ENCODE measurements around the gene CD200R1L. TPM values are rescaled to one million over a fixed set of nuclear protein-coding genes. Genes with fewer than 3 reads are reported as not detected.

Gene CD200R1L
- total and polyA plus RNA-seq, 9 of the 15 experiments (the other 6 are each of a cell fraction or from before 2014, with no cell fraction given): not detected

DNA sequence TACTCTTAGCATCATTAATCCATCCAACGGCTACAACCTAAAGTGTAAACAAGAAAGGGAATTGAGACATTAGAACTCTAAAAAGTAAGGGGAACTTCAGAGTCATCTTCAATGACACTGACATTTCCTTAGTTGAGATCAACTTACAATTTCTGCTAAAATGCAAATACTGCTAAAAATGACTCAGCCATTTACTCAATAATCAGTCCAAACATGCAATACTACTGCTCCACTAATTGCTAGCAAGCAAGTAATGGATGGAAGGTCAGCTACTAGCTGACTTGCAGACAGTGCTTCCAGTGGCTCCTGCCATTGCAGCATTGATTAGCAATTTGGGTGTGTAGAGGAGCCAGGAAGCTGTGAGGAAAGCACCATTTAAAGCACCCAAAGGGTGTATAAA, 28.4 kb downstream of the CD200R1L start:
- TF ChIP-seq ZNF445 (CRISPR knock-in tag; IDR thresholded peaks at IDR 0.05; ENCODE audit: low read depth): no peak
- TF ChIP-seq, protein P1, sequence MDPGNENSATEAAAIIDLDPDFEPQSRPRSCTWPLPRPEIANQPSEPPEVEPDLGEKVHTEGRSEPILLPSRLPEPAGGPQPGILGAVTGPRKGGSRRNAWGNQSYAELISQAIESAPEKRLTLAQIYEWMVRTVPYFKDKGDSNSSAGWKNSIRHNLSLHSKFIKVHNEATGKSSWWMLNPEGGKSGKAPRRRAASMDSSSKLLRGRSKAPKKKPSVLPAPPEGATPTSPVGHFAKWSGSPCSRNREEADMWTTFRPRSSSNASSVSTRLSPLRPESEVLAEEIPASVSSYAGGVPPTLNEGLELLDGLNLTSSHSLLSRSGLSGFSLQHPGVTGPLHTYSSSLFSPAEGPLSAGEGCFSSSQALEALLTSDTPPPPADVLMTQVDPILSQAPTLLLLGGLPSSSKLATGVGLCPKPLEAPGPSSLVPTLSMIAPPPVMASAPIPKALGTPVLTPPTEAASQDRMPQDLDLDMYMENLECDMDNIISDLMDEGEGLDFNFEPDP (CRISPR knock-in tag; IDR thresholded peaks at IDR 0.05): no peak
- TF ChIP-seq, protein P2, sequence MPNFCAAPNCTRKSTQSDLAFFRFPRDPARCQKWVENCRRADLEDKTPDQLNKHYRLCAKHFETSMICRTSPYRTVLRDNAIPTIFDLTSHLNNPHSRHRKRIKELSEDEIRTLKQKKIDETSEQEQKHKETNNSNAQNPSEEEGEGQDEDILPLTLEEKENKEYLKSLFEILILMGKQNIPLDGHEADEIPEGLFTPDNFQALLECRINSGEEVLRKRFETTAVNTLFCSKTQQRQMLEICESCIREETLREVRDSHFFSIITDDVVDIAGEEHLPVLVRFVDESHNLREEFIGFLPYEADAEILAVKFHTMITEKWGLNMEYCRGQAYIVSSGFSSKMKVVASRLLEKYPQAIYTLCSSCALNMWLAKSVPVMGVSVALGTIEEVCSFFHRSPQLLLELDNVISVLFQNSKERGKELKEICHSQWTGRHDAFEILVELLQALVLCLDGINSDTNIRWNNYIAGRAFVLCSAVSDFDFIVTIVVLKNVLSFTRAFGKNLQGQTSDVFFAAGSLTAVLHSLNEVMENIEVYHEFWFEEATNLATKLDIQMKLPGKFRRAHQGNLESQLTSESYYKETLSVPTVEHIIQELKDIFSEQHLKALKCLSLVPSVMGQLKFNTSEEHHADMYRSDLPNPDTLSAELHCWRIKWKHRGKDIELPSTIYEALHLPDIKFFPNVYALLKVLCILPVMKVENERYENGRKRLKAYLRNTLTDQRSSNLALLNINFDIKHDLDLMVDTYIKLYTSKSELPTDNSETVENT (CRISPR knock-in tag; IDR thresholded peaks at IDR 0.05): no peak
- TF ChIP-seq TBL1XR1 (IDR thresholded peaks at IDR 0.05; ENCODE audit: low read length in 2 of 2): no peak
- no peak for TF ChIP-seq CEBPG (CRISPR knock-in tag; IDR thresholded peaks at IDR 0.05)
- TF ChIP-seq CEBPG (tag; conservative IDR thresholded peaks at IDR 0.05 in 1 of 2, IDR thresholded peaks at IDR 0.05 in 1 of 2): peak; percentile 49 to 85; a peak in 3 of 4 replicates
- TF ChIP-seq MAFG (tag; conservative IDR thresholded peaks at IDR 0.05): peak; percentile 31
- TF ChIP-seq ZNF316 (IDR thresholded peaks at IDR 0.05): peak; percentile 73
- 36% methylated on average over 1 of the region's 1 CpG for WGBS (ENCODE audit: insufficient coverage, low coverage, missing lambda C conversion rate)
- Histone ChIP-seq H3K9me3 (replicated peaks; ENCODE audit: control insufficient read depth, insufficient read depth, low read depth, low read length) (0 out of 2 replicates have a peak, but pooled peaks cover 2% of the 10 kb centered on the region), H3K9ac (ENCODE audit: insufficient read depth in 1 of 2, low read depth in 2 of 2, low read length in 2 of 2) (no peak overlapping the region), H3K79me2 (ENCODE audit: control insufficient read depth, insufficient read depth, low read length) (no peaks in the 10 kb centered on the region), H3K27ac (ENCODE audit: extremely low read depth, low read depth, low read length) (no peak overlapping the region), H3K9me1 (ENCODE audit: control insufficient read depth, insufficient read depth, low read length) (no peaks in the 10 kb centered on the region), H3K4me1 (replicated peaks in 1 of 2; ENCODE audit: control insufficient read depth in 2 of 2, insufficient read depth in 2 of 2, low read length in 2 of 2) (peaks cover 0 to 7% of the 10 kb centered on the region in 2 experiments; a peak in 2 of 5 replicates), H3K27me3 (ENCODE audit: control insufficient read depth in 2 of 2, insufficient read depth in 2 of 2, low read length in 2 of 2) (no peaks in the 10 kb centered on the region), H4K20me1 (replicated peaks; ENCODE audit: control insufficient read depth, insufficient read depth, low read length) (no peaks in the 10 kb centered on the region), H2AFZ (ENCODE audit: low read depth, low read length) (no peak overlapping the region), H3K4me3 (no peak overlapping the region), H3K4me2 (ENCODE audit: insufficient read depth, low read length) (no peak overlapping the region), H3K36me3 (ENCODE audit: control insufficient read depth, insufficient read depth, low read length) (no peaks in the 10 kb centered on the region)
- ChIA-PET CTCF (ENCODE audit: low intra/inter-chr PET ratio) (no interaction called here), POLR2A (no interaction called here)
- in situ Hi-C loops (cut with MboI): no loop called here
- FAIRE-seq (no peak), DNase-seq (ENCODE audit: extremely low read depth in 1 of 4, low spot score in 3 of 4) (no peak), ATAC-seq (no peak)
- no TSS peak for BruUV-seq (replicated peaks)
- intact Hi-C loops (cut with micrococcal nuclease): no loop called here
